NOMO-1 treated with DMSO at 0.1 percent for 48 hours (cell line): ENCODE data around the gene SIGLECL1.

Experiments used
- DNase-seq: peaks from one replicate; lab custom pipeline; 2025; ENCODE audit not compliant: unreplicated experiment; lab: John Stamatoyannopoulos, UW

Gene SIGLECL1

GRCh38 chr19:51295382-51296126 lies 44.7 kb downstream of the SIGLECL1 start:
- no peak for DNase-seq

- no peak for DNase-seq
These were observed 45.6 kb downstream of the SIGLECL1 start for GRCh38 chr19:51296336-51297093.

GRCh38 chr19:51297406-51297805 lies 46.5 kb downstream of the SIGLECL1 start:
- no peak for DNase-seq

- DNase-seq, result no peak
These were observed 50.4 kb downstream of the SIGLECL1 start for GRCh38 chr19:51301266-51301665.

- no peak for DNase-seq
These were observed 54.6 kb downstream of the SIGLECL1 start for GRCh38 chr19:51305479-51305878.

- DNase-seq, result no peak
These were observed 60.7 kb downstream of the SIGLECL1 start, which contains the start of gene IGLON5 for GRCh38 chr19:51311351-51312257. Gene IGLON5, plus strand, starts transcription at chr19:51311644. Its CDS starts 204 bp downstream, at chr19:51311848.

GRCh38 chr19:51316688-51317087 lies 65.8 kb downstream of the SIGLECL1 start:
- no peak for DNase-seq

GRCh38 chr19:51317376-51317775 lies 66.5 kb downstream of the SIGLECL1 start:
- DNase-seq, result no peak

GRCh38 chr19:51317968-51318367 lies 67.1 kb downstream of the SIGLECL1 start:
- no peak for DNase-seq
